GM19467 (cell line): ENCODE results near the gene RELL1.

Source experiments
- ATAC-seq: cut with Tn5 transposase; IDR thresholded peaks from one replicate; pipeline ENCODE4 v1.9.1; 2021; ENCODE audit warnings: mild to moderate bottlenecking, moderate library complexity; ENCODE audit not compliant: unreplicated experiment

Gene RELL1

GRCh38 chr4:37641886-37642849, 44.0 kb downstream of the RELL1 start:
- ATAC-seq, result no peak

DNA sequence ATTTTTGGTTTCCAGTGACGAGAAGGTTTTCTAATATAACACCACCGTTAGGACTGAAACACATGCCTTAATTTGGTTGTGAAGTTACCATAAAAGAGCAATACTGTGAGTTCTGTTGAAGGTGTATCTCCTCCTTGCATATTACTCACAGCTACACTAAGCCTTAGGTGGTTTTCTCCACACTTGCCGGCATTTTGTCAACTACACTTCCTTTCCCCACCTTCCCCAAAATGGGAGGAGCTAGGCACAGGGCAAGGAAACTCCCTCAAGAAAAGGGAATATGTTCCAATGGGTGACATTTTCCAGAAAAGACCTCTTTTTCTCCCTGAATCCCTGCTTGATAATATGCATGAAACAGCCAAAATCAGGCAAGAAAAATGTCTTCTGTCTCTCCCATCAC, 44.8 kb downstream of the RELL1 start:
- no peak for ATAC-seq

- ATAC-seq, result no peak
Measured at GRCh38 chr4:37639551-37640285, 46.5 kb downstream of the RELL1 start.

- no peak for ATAC-seq
Measured at GRCh38 chr4:37635155-37635554, 51.0 kb downstream of the RELL1 start.

- no peak for ATAC-seq
Measured at GRCh38 chr4:37634180-37634579, 52.0 kb downstream of the RELL1 start.

- no peak for ATAC-seq
Measured at GRCh38 chr4:37632836-37633235, 53.3 kb downstream of the RELL1 start.

- ATAC-seq, result no peak
Measured at GRCh38 chr4:37631551-37631950, 54.6 kb downstream of the RELL1 start.

GRCh38 chr4:37629713-37630112, 56.5 kb downstream of the RELL1 start:
- ATAC-seq, result no peak

- ATAC-seq, result no peak
Measured at GRCh38 chr4:37628977-37629609, 57.1 kb downstream of the RELL1 start.

- no peak for ATAC-seq
Measured at GRCh38 chr4:37627263-37627662, 58.9 kb downstream of the RELL1 start.

DNA sequence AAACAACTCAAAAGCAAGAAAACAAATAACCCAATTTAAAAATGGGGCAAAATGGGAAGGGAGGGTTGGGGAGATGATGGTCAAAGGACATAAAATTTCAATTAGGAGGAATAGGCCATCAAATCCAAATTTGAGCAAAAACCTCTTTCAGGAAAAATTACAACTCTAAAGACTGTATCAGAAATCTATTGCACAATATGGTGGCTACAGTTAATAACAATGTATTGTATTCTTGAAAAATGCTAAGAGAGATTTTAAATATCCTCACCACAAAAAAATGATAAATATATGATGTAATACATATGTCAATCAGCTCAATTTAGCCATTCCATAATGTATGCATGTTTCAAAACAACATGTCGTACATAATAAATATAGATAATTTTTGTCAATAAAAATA, 60.7 kb downstream of the RELL1 start:
- ATAC-seq, result no peak

DNA sequence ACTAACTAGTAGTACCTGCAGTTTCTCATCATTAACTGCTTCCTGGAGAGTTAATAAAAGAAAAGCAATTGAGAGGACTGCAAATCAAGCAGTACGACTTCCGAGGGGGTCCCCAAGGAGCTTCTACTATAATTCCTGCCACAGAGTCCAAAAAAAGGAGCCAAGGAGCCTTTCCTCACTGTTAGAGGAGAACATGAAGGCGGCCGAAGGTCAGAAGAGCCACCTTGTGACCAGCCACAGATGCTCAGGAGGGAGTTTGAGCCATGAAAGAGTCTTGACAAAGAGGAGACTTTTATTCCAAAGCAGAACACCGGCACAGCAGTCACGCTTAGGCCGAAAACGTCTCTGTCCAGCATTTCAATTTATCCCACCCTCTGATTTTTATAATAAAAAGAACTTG, 62.2 kb downstream of the RELL1 start:
- ATAC-seq, result no peak

DNA sequence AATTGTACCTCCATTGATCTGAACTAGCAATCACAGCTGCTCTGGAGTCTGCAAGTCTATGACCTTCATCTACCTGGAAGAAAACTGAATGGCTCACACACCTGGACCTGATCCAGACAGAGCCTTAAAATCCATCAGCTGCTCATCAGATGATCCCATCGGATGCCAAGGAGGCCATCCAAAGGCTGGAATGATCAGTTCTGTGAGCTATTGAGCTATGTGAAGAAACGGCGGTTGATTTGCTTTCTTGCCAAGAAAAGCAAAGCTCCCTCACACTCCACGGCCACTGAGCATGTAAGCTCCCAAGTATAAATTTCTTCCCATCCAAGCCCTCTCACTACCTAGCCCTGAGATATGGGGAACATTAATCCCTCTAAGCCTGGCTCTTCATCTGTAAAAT, 63.1 kb downstream of the RELL1 start:
- ATAC-seq, result no peak

GRCh38 chr4:37620176-37620575, 66.0 kb downstream of the RELL1 start:
- no peak for ATAC-seq

DNA sequence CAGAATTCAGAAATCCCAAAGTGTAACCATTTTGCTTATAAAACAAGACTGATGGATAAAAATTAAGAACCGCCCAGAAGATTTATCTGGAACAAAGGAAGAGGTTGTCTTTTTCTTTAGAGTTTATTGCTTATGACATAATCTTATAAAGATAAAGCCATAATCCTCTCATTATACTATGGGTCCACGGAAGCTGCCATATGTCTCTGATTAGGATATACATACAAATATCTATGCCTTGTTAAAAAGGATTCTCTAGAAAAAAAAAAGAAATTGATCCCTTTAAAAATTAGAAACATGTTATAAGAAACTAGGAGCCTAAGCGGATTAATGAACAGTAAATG, 70.5 kb downstream of the RELL1 start:
- no peak for ATAC-seq

- no peak for ATAC-seq
Measured at GRCh38 chr4:37615059-37615719, 71.0 kb downstream of the RELL1 start.

DNA sequence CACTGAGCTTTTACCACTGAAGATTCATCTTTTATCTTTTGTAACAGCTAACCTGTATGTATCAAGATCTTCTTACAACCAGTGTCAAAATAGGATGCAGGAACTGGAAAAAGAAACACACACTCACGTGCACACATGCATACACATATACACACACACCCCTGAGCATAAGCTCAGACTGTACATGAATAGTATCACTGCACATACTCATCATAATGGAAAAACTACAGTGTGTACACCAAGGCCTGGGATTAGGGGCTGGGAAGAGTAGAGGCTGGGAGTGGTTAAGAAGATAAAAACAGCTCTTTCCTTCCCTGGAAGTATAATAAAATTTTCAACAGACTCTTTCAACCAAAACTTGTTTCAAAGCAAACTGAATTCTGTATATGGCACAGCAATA, 73.4 kb downstream of the RELL1 start:
- no peak for ATAC-seq

- ATAC-seq, result no peak
Measured at GRCh38 chr4:37609626-37610025, 76.5 kb downstream of the RELL1 start.

DNA sequence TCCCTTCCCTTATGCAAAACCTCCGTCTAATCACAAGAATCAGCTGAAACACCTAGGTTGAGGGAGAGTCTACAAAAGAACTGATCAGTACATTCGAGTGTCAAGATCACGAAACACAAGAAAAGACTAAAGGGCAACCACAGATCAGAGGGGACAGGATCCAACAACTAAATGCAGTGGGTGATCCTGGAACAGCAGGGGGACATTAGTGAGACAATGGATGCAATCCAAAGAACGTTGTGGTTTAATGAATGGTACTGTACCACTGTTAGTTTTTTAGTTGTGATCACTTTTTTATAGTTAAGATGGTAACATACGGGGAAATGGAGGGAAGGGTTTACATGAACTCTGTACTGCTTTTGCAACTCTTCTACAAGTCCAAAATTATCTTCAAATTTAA, 79.2 kb downstream of the RELL1 start:
- ATAC-seq, result no peak

GRCh38 chr4:37605843-37606565, 80.2 kb downstream of the RELL1 start:
- no peak for ATAC-seq

- ATAC-seq, result no peak
Measured at GRCh38 chr4:37604461-37604860, 81.7 kb downstream of the RELL1 start.
